HepG2 (cell line): Measurements from ENCODE around the gene FRK. TPM values are rescaled to one million over a fixed set of nuclear protein-coding genes. Genes with fewer than 3 reads are reported as not detected.

Experiments used
- ATAC-seq: fragments of 200-7000 bp; cut with Tn5 transposase; 3 replicates; pipeline ENCODE4 v1.9.1; 2020; ENCODE audit warnings: mild to moderate bottlenecking, moderate library complexity
- BruUV-seq: library from RNA; stranded (reverse); fragments of 400-500 nt; replicated peaks from 2 replicates; lab custom pipeline; 2021; lab: Mats Ljungman, UMichigan
- CTCF ChIA-PET: fragments of 300-600 bp; formaldehyde crosslinking; extraction: SDS; loops from one replicate; lab custom pipeline; 2021; ENCODE audit warnings: low total read pairs, inconsistent platforms, low intra/inter-chr PET ratio; lab: Yijun Ruan, JAX
- POLR2A ChIA-PET: fragments of 350-600 bp; sonication (Branson Sonifier 250); formaldehyde crosslinking; loops from one replicate; lab custom pipeline; 2020; ENCODE audit warnings: antibody characterized with exemption, inconsistent platforms; lab: Yijun Ruan, JAX
- DNase-seq: peaks from one replicate; pipeline ENCODE4 v3.0.0-alpha.2; 2015; ENCODE audit warnings: low spot score
- FAIRE-seq: peaks from 3 replicates; lab custom pipeline; 2011; peaks lifted over from hg19 to GRCh38; lab: Jason Lieb, UNC
- H2AFZ ChIP-seq: one replicate; pipeline ENCODE4 v1.6.1; 2011; ENCODE audit warnings: low read length, inconsistent platforms
- H3K27ac ChIP-seq: fragments of 300-600 bp; 3 replicates; pipeline ENCODE4 v1.8.0; 2011; ENCODE audit warnings: mixed run types, mild to moderate bottlenecking, mixed read lengths, low read length, inconsistent platforms; ENCODE audit not compliant: insufficient read depth; ENCODE audit errors: extremely low read length
- H3K27me3 ChIP-seq, 2 experiments: fragments of 200-600 bp in 1 of 2; 2 replicates in 1 of 2; 3 replicates in 1 of 2; pipeline versions ENCODE4 v1.6.0 to v1.8.0; 2011; ENCODE audit warnings: low read length in 2 of 2, mild to moderate bottlenecking in 2 of 2, moderate library complexity in 2 of 2, inconsistent platforms in 1 of 2; ENCODE audit not compliant: insufficient read depth in 2 of 2, control insufficient read depth in 1 of 2
- H3K36me3 ChIP-seq, 2 experiments: fragments of 200-600 bp in 1 of 2; replicated peaks in 1 of 2; 2 replicates in 1 of 2; 3 replicates in 1 of 2; pipeline versions ENCODE4 v1.5.1 to v1.8.0; 2011; ENCODE audit warnings: low read length in 2 of 2, inconsistent platforms in 1 of 2; ENCODE audit not compliant: insufficient read depth in 2 of 2, control insufficient read depth in 1 of 2
- H3K4me1 ChIP-seq: 2 replicates; pipeline ENCODE4 v1.5.1; 2012; ENCODE audit warnings: low read length, inconsistent platforms; ENCODE audit not compliant: insufficient read depth
- H3K4me2 ChIP-seq: 2 replicates; pipeline ENCODE4 v1.6.0; 2011; ENCODE audit warnings: low read depth, low read length, inconsistent platforms
- H3K4me3 ChIP-seq, 3 experiments: fragments of 200-600 bp in 1 of 3; sonication (generic), shearing (Covaris generic) in 1 of 3; replicated peaks in 1 of 3; 2 replicates each; pipeline ENCODE4 v1.5.1; 2011 to 2016; ENCODE audit warnings: low read length in 3 of 3, inconsistent platforms in 2 of 3, low read depth in 2 of 3, mild to moderate bottlenecking in 2 of 3, control low read depth in 1 of 3, mixed read lengths in 1 of 3; ENCODE audit not compliant: insufficient read depth in 1 of 3
- H3K79me2 ChIP-seq: one replicate; pipeline ENCODE4 v1.6.1; 2011; ENCODE audit warnings: low read length, inconsistent platforms; ENCODE audit not compliant: insufficient read depth
- H3K9ac ChIP-seq: 2 replicates; pipeline ENCODE4 v1.6.0; 2011; ENCODE audit warnings: mild to moderate bottlenecking, low read depth, low read length, inconsistent platforms; ENCODE audit not compliant: insufficient read depth
- H3K9me3 ChIP-seq: 2 replicates; pipeline ENCODE4 v1.5.1; 2012; ENCODE audit warnings: mild to moderate bottlenecking, low read length
- H4K20me1 ChIP-seq: 2 replicates; pipeline ENCODE4 v1.6.0; 2011; ENCODE audit warnings: inconsistent platforms, mild to moderate bottlenecking, low read length, moderate library complexity; ENCODE audit not compliant: insufficient read depth
- AFF4 ChIP-seq: sonication (generic); formaldehyde crosslinking; IDR thresholded peaks from 2 replicates; pipeline ENCODE4 v1.4.0; 2020; ENCODE audit warnings: missing genetic modification reagents
- KDM1A ChIP-seq: IDR thresholded peaks from 2 replicates; pipeline ENCODE4 v1.6.1; 2016; ENCODE audit warnings: missing compliant biosample characterization
- NCOR1 ChIP-seq: fragments of 200-600 bp; sonication (generic); IDR thresholded peaks from 2 replicates; pipeline ENCODE4 v1.7.0; 2017; ENCODE audit warnings: antibody characterized with exemption, low read length, borderline replicate concordance
- RBAK ChIP-seq: sonication (generic); formaldehyde crosslinking; IDR thresholded peaks from 2 replicates; pipeline ENCODE4 v1.5.1; 2020; ENCODE audit warnings: mild to moderate bottlenecking, missing genetic modification reagents
- ZMYM2 ChIP-seq: sonication (generic); formaldehyde crosslinking; IDR thresholded peaks from 2 replicates; pipeline ENCODE4 v1.8.0; 2022; ENCODE audit warnings: mild to moderate bottlenecking, missing genetic modification reagents
- ZMYM3 ChIP-seq: sonication (generic); formaldehyde crosslinking; IDR thresholded peaks from 2 replicates; pipeline ENCODE4 v1.5.1; 2020; ENCODE audit warnings: mild to moderate bottlenecking, missing genetic modification reagents
- ZNF629 ChIP-seq: sonication (generic); formaldehyde crosslinking; conservative IDR thresholded peaks from 2 replicates; pipeline ENCODE4 v1.5.0; 2020; ENCODE audit warnings: missing genetic modification reagents
- WGBS: methylation state at CpG from one replicate; pipeline ENCODE4 v1.1.6; 2017; ENCODE audit warnings: low lambda C conversion rate; 5-methylcytosine and 5-hydroxymethylcytosine counted together
- in situ Hi-C: cut with HindIII; loops from 2 replicates; pipeline ENCODE4 v1.10.0; 2017; ENCODE audit warnings: low pct_unique_long_range_greater_than_20kb; ENCODE audit not compliant: extremely low pct_ligation_motif_present
- intact Hi-C: fragments of 100-400 bp; cut with micrococcal nuclease; formaldehyde crosslinking; loops from one replicate; pipeline ENCODE4 v1.10.0; 2022; ENCODE audit not compliant: unreplicated experiment
- polyA plus RNA-seq, 8 experiments: library from polyadenylated mRNA; depleted of rRNA in 3 of 8; stranded (reverse) in 7 of 8; unstranded in 1 of 8; fragments of >200 nt; fragmentation: Illumina TruSeq in 4 of 8; extraction: Trizol in 4 of 8; gene quantifications; 2 replicates each; pipeline versions ENCODE4 v1.2.1 to v1.2.3, GENCODE V29; 2011 to 2016; ENCODE audit warnings: low read depth in 4 of 8, missing spikeins in 1 of 8, mixed read lengths in 1 of 8; ENCODE audit not compliant: insufficient read depth in 1 of 8
- total RNA-seq, 5 experiments: library from RNA; depleted of rRNA; stranded (reverse); fragments of >200 nt; fragmentation: Illumina TruSeq; extraction: Trizol; gene quantifications; 2 replicates each; pipeline ENCODE4 v1.2.3, GENCODE V29; 2016; ENCODE audit warnings: low read depth in 1 of 5

FRK gene
- total and polyA plus RNA-seq, 2 of the 13 experiments (the other 11 are each of a cell fraction or from before 2014, with no cell fraction given) = 1.3 to 2.9 TPM

DNA sequence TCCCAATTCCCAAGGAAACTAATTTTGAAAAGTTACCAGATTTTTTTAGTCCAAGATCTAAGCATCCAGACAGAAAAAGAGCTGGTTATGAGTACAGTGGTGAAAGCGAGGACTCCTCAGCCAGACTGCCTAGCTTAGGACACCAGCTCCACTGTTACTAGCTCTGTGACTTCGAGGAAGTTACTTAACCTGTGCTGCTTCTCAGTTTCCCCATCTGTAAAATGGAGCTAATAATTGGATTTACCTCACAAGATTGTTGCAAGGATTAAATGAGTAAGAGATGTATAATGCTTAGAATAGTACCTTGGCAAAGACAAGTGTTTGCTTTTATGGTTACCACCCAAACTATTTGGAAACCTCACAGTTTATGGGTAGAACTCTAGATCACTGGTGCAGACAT lies 41.1 kb upstream of the FRK start:
- Histone ChIP-seq H3K36me3 (no peaks in the 10 kb centered on the region), H3K9me3 (peaks cover under 1% of the 10 kb centered on the region; the same call in 1 of the 2 replicates), H3K4me1 (peaks cover 73% of the 10 kb centered on the region), H3K9ac (peak overlapping the region; percentile 87), H2AFZ (no peak overlapping the region), H4K20me1 (no peaks in the 10 kb centered on the region), H3K27me3 (no peaks in the 10 kb centered on the region; a peak in 1 of 5 replicates), H3K79me2 (peaks cover 25% of the 10 kb centered on the region), H3K4me2 (peak overlapping the region; percentile 86), H3K4me3 (peak overlapping the region; percentile 68 to 93 (median 92)), H3K27ac (peak overlapping the region; percentile 90)
- BruUV-seq = TSS peak; percentile 46
- POLR2A ChIA-PET = interaction anchor here (2.1 to 4.1 kb wide), 4 partner anchors 10 to 90 kb away, joined by 14 to 51 read pairs (median 21); partner anchors contain the start of gene FRK
- CTCF ChIA-PET = interaction anchor here (1.1 to 1.8 kb wide), 2 partner anchors 9 to 91 kb away, joined by 4 to 11 read pairs; no protein-coding TSS in a partner anchor
- intact Hi-C loops (loop anchor here (5.0 to 10.0 kb wide), 2 partner anchors 173 to 204 kb away; partner anchors contain the start of gene TSPYL1), in situ Hi-C loops (no loop called here)
- TF ChIP-seq NCOR1 (no peak), RBAK (CRISPR knock-in tag) (no peak), KDM1A (CRISPR knock-in tag) (peak; percentile 72; the same call in 1 of the 2 replicates), ZMYM2 (CRISPR knock-in tag) (0 out of 2 replicates have a peak, but pooled peaks have one; percentile 19), ZMYM3 (CRISPR knock-in tag) (0 out of 2 replicates have a peak, but pooled peaks have one; percentile 32), AFF4 (CRISPR knock-in tag) (0 out of 2 replicates have a peak, but pooled peaks have one; percentile 34), ZNF629 (CRISPR knock-in tag) (peak; percentile 95)
- DNase-seq (no peak), FAIRE-seq (no peak), ATAC-seq (no peak)
- 46% methylated on average over 2 of the region's 2 CpGs for WGBS
